Neuronal stem cell (in vitro differentiated cells): ENCODE data around the gene UNC13B.

Experiments
- DNase-seq: peaks from one replicate; pipeline ENCODE4 v3.0.0-alpha.2; 2013; ENCODE audit warnings: low spot score
- H2AFZ ChIP-seq: one replicate; pipeline ENCODE4 v1.6.1; 2013; ENCODE audit warnings: mild to moderate bottlenecking, low read length, inconsistent platforms
- H2AK5ac ChIP-seq: 2 replicates; pipeline ENCODE4 v1.6.1; 2013; ENCODE audit warnings: low read depth, mild to moderate bottlenecking, inconsistent platforms, low read length, moderate library complexity, mixed read lengths
- H2BK120ac ChIP-seq: 2 replicates; pipeline ENCODE4 v1.6.1; 2013; ENCODE audit warnings: low read depth, mild to moderate bottlenecking, inconsistent platforms, low read length, moderate library complexity, mixed read lengths
- H2BK12ac ChIP-seq: one replicate; pipeline ENCODE4 v1.6.1; 2013; ENCODE audit warnings: low read length, inconsistent platforms
- H2BK15ac ChIP-seq: 2 replicates; pipeline ENCODE4 v1.6.1; 2013; ENCODE audit warnings: mild to moderate bottlenecking, low read length, inconsistent platforms, mixed read lengths
- H2BK5ac ChIP-seq: one replicate; pipeline ENCODE4 v1.6.1; 2013; ENCODE audit warnings: inconsistent platforms, mild to moderate bottlenecking, low read length, moderate library complexity
- H3K14ac ChIP-seq: one replicate; pipeline ENCODE4 v1.6.1; 2013; ENCODE audit warnings: low read length, inconsistent platforms
- H3K18ac ChIP-seq: 2 replicates; pipeline ENCODE4 v1.6.1; 2013; ENCODE audit warnings: low read length, inconsistent platforms
- H3K23ac ChIP-seq: 2 replicates; pipeline ENCODE4 v1.6.1; 2013; ENCODE audit warnings: low read depth, mild to moderate bottlenecking, mixed read lengths, low read length, inconsistent platforms; ENCODE audit not compliant: poor library complexity
- H3K27ac ChIP-seq: replicated peaks from 3 replicates; pipeline ENCODE4 v1.5.1; 2013; ENCODE audit warnings: low read length, inconsistent platforms
- H3K27me3 ChIP-seq, 3 experiments: 2 replicates each; pipeline ENCODE4 v1.6.1; 2013; ENCODE audit warnings: low read length in 3 of 3, mild to moderate bottlenecking in 2 of 3, inconsistent platforms in 1 of 3, low read depth in 1 of 3, mixed read lengths in 1 of 3, moderate library complexity in 1 of 3; ENCODE audit not compliant: control insufficient read depth in 3 of 3, insufficient read depth in 3 of 3
- H3K36me3 ChIP-seq, 2 donors: replicated peaks in 1 of 2; 2 replicates each; pipeline ENCODE4 v1.6.1; 2013; ENCODE audit warnings: low read length in 2 of 2; ENCODE audit not compliant: control insufficient read depth in 2 of 2, insufficient read depth in 2 of 2
- H3K4ac ChIP-seq: 2 replicates; pipeline ENCODE4 v1.6.1; 2013; ENCODE audit warnings: inconsistent platforms, mild to moderate bottlenecking, low read length, moderate library complexity
- H3K4me1 ChIP-seq, 2 donors: 1 replicate in 1 of 2; 2 replicates in 1 of 2; pipeline ENCODE4 v1.6.1; 2013; ENCODE audit warnings: low read length in 2 of 2, low read depth in 1 of 2; ENCODE audit not compliant: control insufficient read depth in 2 of 2, insufficient read depth in 1 of 2
- H3K4me2 ChIP-seq: one replicate; pipeline ENCODE4 v1.6.1; 2013; ENCODE audit warnings: mild to moderate bottlenecking, low read length, inconsistent platforms; ENCODE audit not compliant: insufficient read depth, poor library complexity, severe bottlenecking
- H3K4me3 ChIP-seq, 2 donors: 2 replicates each; pipeline ENCODE4 v1.5.1; 2013; ENCODE audit warnings: low read length in 2 of 2, mild to moderate bottlenecking in 2 of 2, inconsistent platforms in 1 of 2, moderate library complexity in 1 of 2
- H3K79me1 ChIP-seq: one replicate; pipeline ENCODE4 v1.6.1; 2013; ENCODE audit warnings: low read depth, mild to moderate bottlenecking, inconsistent platforms, low read length, moderate library complexity
- H3K9ac ChIP-seq: one replicate; pipeline ENCODE4 v1.6.1; 2013; ENCODE audit warnings: mild to moderate bottlenecking, low read depth, low read length, inconsistent platforms; ENCODE audit not compliant: poor library complexity
- H3K9me3 ChIP-seq, 2 donors: replicated peaks in 1 of 2; 2 replicates each; pipeline versions ENCODE3 to v1.6.1; 2013; ENCODE audit warnings: low read length in 2 of 2, mild to moderate bottlenecking in 2 of 2, inconsistent platforms in 1 of 2, low read depth in 1 of 2, mixed read lengths in 1 of 2, moderate library complexity in 1 of 2; ENCODE audit not compliant: control insufficient read depth in 2 of 2, insufficient read depth in 1 of 2
- H4K8ac ChIP-seq: one replicate; pipeline ENCODE4 v1.6.1; 2013; ENCODE audit warnings: low read depth, mild to moderate bottlenecking, inconsistent platforms, low read length, moderate library complexity
- H4K91ac ChIP-seq: one replicate; pipeline ENCODE4 v1.6.1; 2013; ENCODE audit warnings: low read length, low read depth, mild to moderate bottlenecking, inconsistent platforms; ENCODE audit not compliant: poor library complexity
- WGBS, 2 donors: extraction: QIAGEN DNeasy Blood & Tissue Kit; methylation state at CpG; one replicate each; pipeline ENCODE4 v1.1.7; 2013; ENCODE audit warnings: missing lambda C conversion rate in 2 of 2, mixed read lengths in 1 of 2; ENCODE audit not compliant: insufficient read length in 2 of 2, insufficient replicate concordance in 1 of 2; ENCODE audit errors: extremely low coverage in 2 of 2; 5-methylcytosine and 5-hydroxymethylcytosine counted together

Gene UNC13B

GRCh38 chr9:35229066-35229778, 67.4 kb downstream of the UNC13B start:
- Histone ChIP-seq H4K91ac (no peak overlapping the region), H3K4me2 (no peak overlapping the region), H3K4me3 (no peak overlapping the region), H3K27me3 (no peaks in the 10 kb centered on the region), H3K14ac (no peak overlapping the region), H2BK120ac (no peak overlapping the region), H3K27ac (no peak overlapping the region), H3K9ac (no peak overlapping the region), H2AFZ (no peak overlapping the region), H4K8ac (no peak overlapping the region), H2BK15ac (no peak overlapping the region), H3K18ac (no peak overlapping the region), H3K4ac (no peak overlapping the region), H3K4me1 (peaks cover 3 to 4% of the 10 kb centered on the region in 2 donors), H3K23ac (no peak overlapping the region), H3K9me3 (peaks cover 0 to 2% of the 10 kb centered on the region in 2 donors), H2BK12ac (no peak overlapping the region), H2BK5ac (no peak overlapping the region), H2AK5ac (no peak overlapping the region), H3K36me3 (no peaks in the 10 kb centered on the region), H3K79me1 (no peaks in the 10 kb centered on the region)
- no CpG with 5 or more reads among the region's 1 CpG for WGBS, 2 donors
- no peak for DNase-seq

DNA sequence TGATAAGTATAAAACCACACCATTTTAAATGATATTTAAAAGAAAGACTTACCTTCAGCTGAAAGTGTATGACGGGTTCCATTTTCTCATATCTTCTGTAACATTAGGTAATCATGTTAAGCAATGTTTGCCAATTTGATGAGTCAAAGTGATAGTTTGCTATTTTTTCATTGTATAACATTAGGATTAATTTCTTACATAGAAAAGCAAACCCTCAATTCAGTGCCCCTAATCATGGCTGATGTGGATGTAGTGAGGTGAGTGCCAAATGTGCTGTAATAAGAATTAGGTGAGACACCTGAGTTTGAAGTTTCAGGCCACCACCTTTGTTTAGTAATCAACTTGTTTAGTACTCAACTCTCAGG, 68.0 kb downstream of the UNC13B start:
- H2AK5ac ChIP-seq = no peak overlapping the region
- H3K4ac ChIP-seq = no peak overlapping the region
- no peak overlapping the region for H3K9ac ChIP-seq
- no peak overlapping the region for H3K14ac ChIP-seq
- no peaks in the 10 kb centered on the region for H3K36me3 ChIP-seq
- no peak overlapping the region for H3K18ac ChIP-seq
- H4K8ac ChIP-seq = no peak overlapping the region
- no peaks in the 10 kb centered on the region for H3K27me3 ChIP-seq
- H3K4me2 ChIP-seq = no peak overlapping the region
- no peak overlapping the region for H4K91ac ChIP-seq
- no peak overlapping the region for H2BK120ac ChIP-seq
- no peak overlapping the region for H2BK12ac ChIP-seq
- no peaks in the 10 kb centered on the region for H3K9me3 ChIP-seq
- no peak overlapping the region for H2AFZ ChIP-seq
- no peak overlapping the region for H3K4me3 ChIP-seq
- DNase-seq = no peak
- peaks cover 3 to 4% of the 10 kb centered on the region in 2 donors for H3K4me1 ChIP-seq
- no peak overlapping the region for H2BK5ac ChIP-seq
- WGBS, 2 donors = no CpG with 5 or more reads among the region's 1 CpG
- H3K79me1 ChIP-seq = no peaks in the 10 kb centered on the region
- H3K27ac ChIP-seq = no peak overlapping the region
- no peak overlapping the region for H3K23ac ChIP-seq
- H2BK15ac ChIP-seq = no peak overlapping the region

- no peak overlapping the region for H3K4me3 ChIP-seq
- H3K4ac ChIP-seq = no peak overlapping the region
- H2BK120ac ChIP-seq = no peak overlapping the region
- no peak overlapping the region for H4K91ac ChIP-seq
- H3K14ac ChIP-seq = no peak overlapping the region
- no peaks in the 10 kb centered on the region for H3K4me1 ChIP-seq
- H3K4me2 ChIP-seq = no peak overlapping the region
- H3K27me3 ChIP-seq = no peaks in the 10 kb centered on the region
- no CpG with 5 or more reads among the region's 3 CpGs for WGBS, 2 donors
- H3K36me3 ChIP-seq = no peaks in the 10 kb centered on the region
- no peak overlapping the region for H2BK15ac ChIP-seq
- no peaks in the 10 kb centered on the region for H3K79me1 ChIP-seq
- no peak for DNase-seq
- no peaks in the 10 kb centered on the region for H3K9me3 ChIP-seq
- H2AFZ ChIP-seq = no peak overlapping the region
- H3K18ac ChIP-seq = no peak overlapping the region
- H2AK5ac ChIP-seq = no peak overlapping the region
- no peak overlapping the region for H2BK12ac ChIP-seq
- no peak overlapping the region for H3K9ac ChIP-seq
- no peak overlapping the region for H3K27ac ChIP-seq
- H2BK5ac ChIP-seq = no peak overlapping the region
- H3K23ac ChIP-seq = no peak overlapping the region
- H4K8ac ChIP-seq = no peak overlapping the region
These were observed 71.2 kb downstream of the UNC13B start for GRCh38 chr9:35232867-35233544.

DNA sequence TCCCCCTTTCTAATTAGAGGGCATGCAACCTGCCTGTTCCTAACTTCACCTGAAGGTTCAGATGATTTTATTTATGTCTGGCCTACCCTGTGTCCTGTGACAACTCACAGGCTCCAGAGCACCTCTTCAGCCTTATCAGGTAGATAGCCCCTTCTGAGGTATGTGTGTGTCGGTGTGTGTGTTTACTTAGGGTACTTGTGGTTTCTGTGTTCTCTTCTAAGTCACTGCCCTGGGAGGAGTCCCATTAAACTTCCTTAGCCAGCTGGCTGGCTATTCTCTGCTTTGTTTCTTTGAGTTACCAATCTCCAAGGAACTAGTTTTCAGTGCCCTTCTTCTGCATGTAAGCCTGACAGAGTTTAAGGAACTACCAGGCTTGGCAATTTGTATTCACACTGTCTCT, 74.9 kb downstream of the UNC13B start:
- no peaks in the 10 kb centered on the region for H3K79me1 ChIP-seq
- no CpG with 5 or more reads among the region's 1 CpG for WGBS, 2 donors
- no peak overlapping the region for H4K91ac ChIP-seq
- H2AK5ac ChIP-seq = no peak overlapping the region
- no peak overlapping the region for H2BK5ac ChIP-seq
- no peak overlapping the region for H2BK120ac ChIP-seq
- H2AFZ ChIP-seq = no peak overlapping the region
- H3K4ac ChIP-seq = no peak overlapping the region
- no peaks in the 10 kb centered on the region for H3K27me3 ChIP-seq
- H3K36me3 ChIP-seq = no peaks in the 10 kb centered on the region
- no peaks in the 10 kb centered on the region for H3K4me1 ChIP-seq
- no peak overlapping the region for H3K14ac ChIP-seq
- no peak overlapping the region for H3K27ac ChIP-seq
- no peak overlapping the region for H3K4me2 ChIP-seq
- H3K4me3 ChIP-seq = no peak overlapping the region
- no peak for DNase-seq
- peaks cover 0 to 5% of the 10 kb centered on the region in 2 donors for H3K9me3 ChIP-seq
- no peak overlapping the region for H3K9ac ChIP-seq
- no peak overlapping the region for H2BK12ac ChIP-seq
- H3K23ac ChIP-seq = no peak overlapping the region
- H2BK15ac ChIP-seq = no peak overlapping the region
- no peak overlapping the region for H3K18ac ChIP-seq
- no peak overlapping the region for H4K8ac ChIP-seq
